HCT116 (cell line): ENCODE measurements around the gene GSTM3. TPM values are rescaled to one million over a fixed set of nuclear protein-coding genes. Genes with fewer than 3 reads are reported as not detected.

ENCODE experiments used
- ATAC-seq: fragments of 200-7000 bp; cut with Tn5 transposase; 2 replicates; pipeline ENCODE4 v1.9.1; 2020; ENCODE audit warnings: mild to moderate bottlenecking, moderate library complexity
- BruUV-seq: library from RNA; stranded (reverse); fragments of 400-500 nt; replicated peaks from 2 replicates; lab custom pipeline; 2021; lab: Mats Ljungman, UMichigan
- CTCF ChIA-PET: fragments of 300-600 bp; sonication (Branson Sonifier 250); formaldehyde crosslinking; loops from one replicate; lab custom pipeline; 2021; ENCODE audit warnings: antibody characterized with exemption; lab: Charles Lee
- POLR2A ChIA-PET: fragments of 300-600, 350-600 bp; sonication (Branson Sonifier 250); formaldehyde crosslinking; loops from one replicate; lab custom pipeline; 2021; ENCODE audit warnings: antibody characterized with exemption; lab: Charles Lee
- RAD21 ChIA-PET, 2 experiments: fragments of 300-600 bp; sonication (Branson Sonifier 250); formaldehyde crosslinking; loops; one replicate each; lab custom pipeline; 2023; ENCODE audit warnings: low total read pairs in 2 of 2; ENCODE audit not compliant: uncharacterized antibody in 2 of 2, unreplicated experiment in 2 of 2, low non-redundant PET in 1 of 2; lab: Charles Lee
- DNase-seq: peaks from one replicate; pipeline ENCODE4 v3.0.0-alpha.2; 2010; ENCODE audit warnings: low read depth, low spot score
- H2AFZ ChIP-seq: fragments of 200-600 bp; shearing (Covaris generic), sonication (generic); 2 replicates; pipeline ENCODE4 v1.6.1; 2017; ENCODE audit warnings: low read depth, mixed run types, mixed read lengths, antibody characterized with exemption, low read length; ENCODE audit not compliant: poor library complexity, severe bottlenecking
- H3K27ac ChIP-seq: 2 replicates; pipeline ENCODE4 v1.5.1; 2012; ENCODE audit warnings: low read depth, low read length
- H3K27me3 ChIP-seq: fragments of 200-600 bp; sonication (generic); 2 replicates; pipeline ENCODE4 v1.6.1; 2016; ENCODE audit warnings: mixed run types, low read length, mixed read lengths; ENCODE audit not compliant: insufficient read depth
- H3K36me3 ChIP-seq, 2 experiments: fragments of 200-500 bp in 1 of 2; fragments of 200-600 bp in 1 of 2; sonication (Bioruptor generic) in 1 of 2; sonication (generic) in 1 of 2; 2 replicates each; pipeline versions ENCODE4 v1.5.1 to v1.6.1; 2014 to 2016; ENCODE audit warnings: low read length in 2 of 2, inconsistent platforms in 1 of 2, mixed read lengths in 1 of 2, mixed run types in 1 of 2; ENCODE audit not compliant: insufficient read depth in 2 of 2, control insufficient read depth in 1 of 2
- H3K4me1 ChIP-seq, 2 experiments: fragments of 200-600 bp in 1 of 2; sonication (generic) in 1 of 2; 2 replicates each; pipeline versions ENCODE4 v1.5.1 to v1.6.1; 2012 to 2017; ENCODE audit warnings: low read length in 2 of 2, inconsistent platforms in 1 of 2, mild to moderate bottlenecking in 1 of 2, mixed read lengths in 1 of 2, mixed run types in 1 of 2, moderate library complexity in 1 of 2; ENCODE audit not compliant: insufficient read depth in 2 of 2, control insufficient read depth in 1 of 2
- H3K4me2 ChIP-seq: fragments of 200-600 bp; sonication (generic); 2 replicates; pipeline ENCODE4 v1.6.1; 2017; ENCODE audit warnings: mixed run types, low read length, mixed read lengths
- H3K4me3 ChIP-seq, 2 experiments: fragments of 200-600 bp in 1 of 2; sonication (generic) in 1 of 2; replicated peaks in 1 of 2; 2 replicates each; pipeline ENCODE4 v1.5.1; 2011 to 2016; ENCODE audit warnings: low read length in 2 of 2, control low read depth in 1 of 2, low read depth in 1 of 2, mild to moderate bottlenecking in 1 of 2, mixed read lengths in 1 of 2, mixed run types in 1 of 2
- H3K79me2 ChIP-seq: fragments of 200-600 bp; sonication (generic); 2 replicates; pipeline ENCODE4 v1.6.1; 2017; ENCODE audit warnings: mild to moderate bottlenecking, mixed run types, low read length, moderate library complexity, mixed read lengths; ENCODE audit not compliant: insufficient read depth
- H3K9ac ChIP-seq: fragments of 200-600 bp; sonication (generic); 2 replicates; pipeline ENCODE4 v1.6.1; 2016; ENCODE audit warnings: low read length, mixed read lengths
- H3K9me2 ChIP-seq: fragments of 200-600 bp; sonication (generic), shearing (Covaris generic); 2 replicates; pipeline ENCODE4 v1.6.1; 2017; ENCODE audit warnings: mixed run types, mild to moderate bottlenecking, moderate library complexity; ENCODE audit not compliant: insufficient read depth
- H3K9me3 ChIP-seq, 2 experiments: fragments of 200-500 bp in 1 of 2; fragments of 200-600 bp in 1 of 2; sonication (Bioruptor generic) in 1 of 2; sonication (generic) in 1 of 2; 2 replicates each; pipeline ENCODE4 v1.6.1; 2014 to 2017; ENCODE audit warnings: low read length in 2 of 2, mixed read lengths in 2 of 2, inconsistent platforms in 1 of 2, low read depth in 1 of 2, mild to moderate bottlenecking in 1 of 2, mixed run types in 1 of 2, moderate library complexity in 1 of 2; ENCODE audit not compliant: control insufficient read depth in 1 of 2, insufficient read depth in 1 of 2
- H4K20me1 ChIP-seq: fragments of 200-600 bp; sonication (generic), shearing (Covaris generic); 2 replicates; pipeline ENCODE4 v1.6.1; 2017; ENCODE audit warnings: mixed run types, mild to moderate bottlenecking, moderate library complexity; ENCODE audit not compliant: insufficient read depth
- ATF3 ChIP-seq: IDR thresholded peaks from 2 replicates; pipeline ENCODE4 v1.6.1; 2012
- CTCF ChIP-seq, 3 experiments: fragments of 200-600 bp in 1 of 3; sonication (generic) in 1 of 3; IDR thresholded peaks in 2 of 3; conservative IDR thresholded peaks in 1 of 3; 2 replicates each; pipeline ENCODE4 v1.5.1; 2012 to 2017; ENCODE audit warnings: low read depth in 2 of 3, low read length in 2 of 3, antibody characterized with exemption in 1 of 3, borderline replicate concordance in 1 of 3, control low read depth in 1 of 3, mild to moderate bottlenecking in 1 of 3, mixed read lengths in 1 of 3, mixed run types in 1 of 3, moderate library complexity in 1 of 3; ENCODE audit not compliant: insufficient read depth in 1 of 3
- EGR1 ChIP-seq: IDR thresholded peaks from 2 replicates; pipeline ENCODE4 v1.6.1; 2012; ENCODE audit warnings: low read depth
- EZH2phosphoT487 ChIP-seq: fragments of 200-600 bp; IDR thresholded peaks from 2 replicates; pipeline ENCODE4 v1.6.1; 2018; ENCODE audit warnings: antibody characterized with exemption, borderline replicate concordance
- MAX ChIP-seq: IDR thresholded peaks from 2 replicates; pipeline ENCODE4 v1.6.1; 2012
- POLR2AphosphoS5 ChIP-seq: IDR thresholded peaks from 2 replicates; pipeline ENCODE4 v1.6.1; 2011; ENCODE audit warnings: mild to moderate bottlenecking, low read depth, low read length, moderate library complexity
- RAD21 ChIP-seq: IDR thresholded peaks from 2 replicates; pipeline ENCODE4 v1.6.1; 2012; ENCODE audit warnings: low read depth, mild to moderate bottlenecking
- REST ChIP-seq: IDR thresholded peaks from 2 replicates; pipeline ENCODE4 v1.6.1; 2012; ENCODE audit warnings: low read depth
- TCF7L2 ChIP-seq: IDR thresholded peaks from 2 replicates; pipeline ENCODE4 v1.7.0; 2011; ENCODE audit warnings: borderline replicate concordance, inconsistent platforms; ENCODE audit not compliant: insufficient read depth, insufficient read length; ENCODE audit errors: extremely low read depth
- YY1 ChIP-seq: IDR thresholded peaks from 2 replicates; pipeline ENCODE4 v1.6.1; 2011; ENCODE audit warnings: low read length, low read depth, moderate library complexity, mild to moderate bottlenecking; ENCODE audit not compliant: insufficient replicate concordance; ENCODE audit errors: extremely low read depth
- intact Hi-C: fragments of 100-400 bp; cut with micrococcal nuclease; formaldehyde crosslinking; loops from 2 replicates; pipeline ENCODE4 v1.10.0; 2022
- total RNA-seq: library from RNA; stranded (reverse); gene quantifications from one replicate; pipeline ENCODE4 v1.2.1, GENCODE V29; 2021; ENCODE audit not compliant: unreplicated experiment

Gene GSTM3
- total RNA-seq, 1 experiment from 2014 or later: 0.39 TPM

- no peaks in the 10 kb centered on the region for H3K9me3 ChIP-seq
- H3K27me3 ChIP-seq: no peaks in the 10 kb centered on the region
- no peak overlapping the region for H3K4me3 ChIP-seq
- intact Hi-C loops: no loop called here
- ChIA-PET CTCF (no interaction called here), POLR2A (no interaction called here), RAD21 (no interaction called here)
- H3K9me2 ChIP-seq: no peaks in the 10 kb centered on the region
- H4K20me1 ChIP-seq: no peaks in the 10 kb centered on the region
- no peak overlapping the region for H3K27ac ChIP-seq
- H3K4me2 ChIP-seq: no peak overlapping the region
- H2AFZ ChIP-seq: no peak overlapping the region
- ATAC-seq (no peak), DNase-seq (no peak)
- BruUV-seq: no TSS peak
- no peaks in the 10 kb centered on the region for H3K36me3 ChIP-seq
- peaks cover 3 to 6% of the 10 kb centered on the region in 2 experiments; a peak in 2 of 4 replicates for H3K4me1 ChIP-seq
- TF ChIP-seq POLR2AphosphoS5: no peak
- TF ChIP-seq MAX: no peak
- no peak for TF ChIP-seq REST
- H3K9ac ChIP-seq: no peak overlapping the region
- no peaks in the 10 kb centered on the region for H3K79me2 ChIP-seq
These were observed 8.4 kb downstream of the GSTM3 start for GRCh38 chr1:109732390-109732881.

GRCh38 chr1:109730666-109731065 is 10.2 kb downstream of the GSTM3 start:
- no peaks in the 10 kb centered on the region for H4K20me1 ChIP-seq
- no TSS peak for BruUV-seq
- no peaks in the 10 kb centered on the region for H3K9me2 ChIP-seq
- H3K4me1 ChIP-seq: peaks cover 3 to 6% of the 10 kb centered on the region in 2 experiments; a peak in 2 of 4 replicates
- H3K36me3 ChIP-seq: no peaks in the 10 kb centered on the region
- H2AFZ ChIP-seq: no peak overlapping the region
- intact Hi-C loops: no loop called here
- ATAC-seq (no peak), DNase-seq (no peak)
- no peak overlapping the region for H3K27ac ChIP-seq
- no peaks in the 10 kb centered on the region for H3K27me3 ChIP-seq
- H3K79me2 ChIP-seq: no peaks in the 10 kb centered on the region
- no peak overlapping the region for H3K4me3 ChIP-seq
- H3K9me3 ChIP-seq: no peaks in the 10 kb centered on the region
- POLR2A ChIA-PET: interaction anchor here (1.1 kb wide), 1 partner anchor 22 kb away, joined by 3 read pairs; no protein-coding TSS in a partner anchor
- H3K9ac ChIP-seq: no peak overlapping the region
- no peak overlapping the region for H3K4me2 ChIP-seq
- RAD21 ChIA-PET: no interaction called here
- CTCF ChIA-PET: no interaction called here
- TF ChIP-seq EGR1 (no peak), MAX (no peak), EZH2phosphoT487 (no peak), TCF7L2 (no peak), CTCF (IDR thresholded peaks at IDR 0.05 in 2 of 3, conservative IDR thresholded peaks at IDR 0.05 in 1 of 3; ENCODE audit: borderline replicate concordance in 1 of 3, insufficient read depth in 1 of 3, low read depth in 2 of 3, low read length in 2 of 3) (no peak), YY1 (no peak), ATF3 (no peak), RAD21 (no peak)
